Transverse colon (tissue), 4 donors: ENCODE data around the gene FAM217B.

Source experiments
- EP300 ChIP-seq: sonication (generic); formaldehyde crosslinking; IDR thresholded peaks from one replicate; pipeline ENCODE4 v1.6.1; 2017; ENCODE audit warnings: antibody characterized with exemption, low read depth
- POLR2A ChIP-seq: fragments of 450-650 bp; IDR thresholded peaks from one replicate; pipeline ENCODE4 v1.6.1; 2016; ENCODE audit warnings: antibody characterized with exemption, mild to moderate bottlenecking, moderate library complexity
- POLR2AphosphoS5 ChIP-seq, 3 donors: sonication (generic); formaldehyde crosslinking; IDR thresholded peaks; one replicate each; pipeline ENCODE4 v1.6.1; 2016; ENCODE audit warnings: antibody characterized with exemption in 3 of 3
- TF ChIP-seq, protein P1 (sequence below), 5 experiments: fragments of 200-600 bp in 3 of 5; fragments of 450-650 bp in 2 of 5; sonication (generic) in 3 of 5; IDR thresholded peaks; 1 replicate in 2 of 5; 2 replicates in 3 of 5; pipeline ENCODE4 v1.5.1; 2016 to 2017; ENCODE audit warnings: antibody characterized with exemption in 5 of 5, inconsistent platforms in 3 of 5, mild to moderate bottlenecking in 2 of 5, moderate library complexity in 1 of 5

DNA sequence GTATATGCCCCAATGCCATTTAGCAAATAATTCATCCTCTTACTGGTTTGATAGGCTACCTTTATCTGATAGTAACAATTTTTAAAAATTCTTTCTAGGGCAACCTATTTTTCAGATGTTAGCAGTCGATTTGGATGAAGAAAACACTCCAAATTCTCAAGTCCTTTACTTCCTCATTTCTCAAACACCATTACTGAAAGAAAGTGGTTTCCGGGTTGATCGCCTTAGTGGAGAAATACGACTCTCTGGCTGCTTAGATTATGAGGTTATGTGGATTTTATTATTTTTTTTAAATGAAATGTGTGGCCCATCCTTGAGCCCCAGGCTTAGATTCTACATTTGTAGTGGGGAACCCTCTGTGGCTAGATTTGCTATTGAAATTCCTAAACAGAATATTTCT, 44.4 kb downstream of the FAM217B start:
- TF ChIP-seq POLR2A (no peak), POLR2AphosphoS5 (IDR thresholded peaks at IDR 0.05) (no peak), EP300 (no peak)
- TF ChIP-seq, protein P1, sequence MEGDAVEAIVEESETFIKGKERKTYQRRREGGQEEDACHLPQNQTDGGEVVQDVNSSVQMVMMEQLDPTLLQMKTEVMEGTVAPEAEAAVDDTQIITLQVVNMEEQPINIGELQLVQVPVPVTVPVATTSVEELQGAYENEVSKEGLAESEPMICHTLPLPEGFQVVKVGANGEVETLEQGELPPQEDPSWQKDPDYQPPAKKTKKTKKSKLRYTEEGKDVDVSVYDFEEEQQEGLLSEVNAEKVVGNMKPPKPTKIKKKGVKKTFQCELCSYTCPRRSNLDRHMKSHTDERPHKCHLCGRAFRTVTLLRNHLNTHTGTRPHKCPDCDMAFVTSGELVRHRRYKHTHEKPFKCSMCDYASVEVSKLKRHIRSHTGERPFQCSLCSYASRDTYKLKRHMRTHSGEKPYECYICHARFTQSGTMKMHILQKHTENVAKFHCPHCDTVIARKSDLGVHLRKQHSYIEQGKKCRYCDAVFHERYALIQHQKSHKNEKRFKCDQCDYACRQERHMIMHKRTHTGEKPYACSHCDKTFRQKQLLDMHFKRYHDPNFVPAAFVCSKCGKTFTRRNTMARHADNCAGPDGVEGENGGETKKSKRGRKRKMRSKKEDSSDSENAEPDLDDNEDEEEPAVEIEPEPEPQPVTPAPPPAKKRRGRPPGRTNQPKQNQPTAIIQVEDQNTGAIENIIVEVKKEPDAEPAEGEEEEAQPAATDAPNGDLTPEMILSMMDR (IDR thresholded peaks at IDR 0.05), result no peak
